Activated CD4-positive, alpha-beta memory T cell treated with anti-CD3 and anti-CD28 coated beads, Interleukin-2, amount 10 ng/mL, durations not matched to agents 7 days and 5 days (primary cell): ENCODE results near the gene SFTA2. TPM values are rescaled to one million over a fixed set of nuclear protein-coding genes. Genes with fewer than 3 reads are reported as not detected.
A peak's percentile ranks its signal among the peaks of the same experiment; 100 is the strongest.

Experiments
- CTCF ChIA-PET: fragments of 350-600 bp; sonication (Branson Sonifier 250); formaldehyde crosslinking; loops from one replicate; lab custom pipeline; 2021; ENCODE audit warnings: antibody characterized with exemption, inconsistent platforms; lab: Charles Lee
- POLR2A ChIA-PET: fragments of 350-600 bp; sonication (Branson Sonifier 250); formaldehyde crosslinking; loops from one replicate; lab custom pipeline; 2021; ENCODE audit warnings: antibody characterized with exemption; lab: Charles Lee
- DNase-seq: peaks from one replicate; pipeline ENCODE4 v3.0.0-alpha.2; 2020
- H3K27ac Mint-ChIP-seq: one replicate; pipeline ENCODE4 v1.8.0; 2021; ENCODE audit warnings: mild to moderate bottlenecking, mixed read lengths
- H3K27me3 Mint-ChIP-seq: one replicate; pipeline ENCODE4 v1.8.0; 2021; ENCODE audit warnings: mixed read lengths
- H3K36me3 Mint-ChIP-seq: one replicate; pipeline ENCODE4 v1.8.0; 2021; ENCODE audit warnings: low read depth, mixed read lengths
- H3K4me1 Mint-ChIP-seq: one replicate; pipeline ENCODE4 v1.8.0; 2021; ENCODE audit warnings: mixed read lengths
- H3K4me3 Mint-ChIP-seq: one replicate; pipeline ENCODE4 v1.8.0; 2021; ENCODE audit warnings: mild to moderate bottlenecking, mixed read lengths
- H3K9me3 Mint-ChIP-seq: one replicate; pipeline ENCODE4 v1.8.0; 2021; ENCODE audit warnings: mixed read lengths
- total RNA-seq, 2 experiments: library from RNA; stranded (reverse); gene quantifications; one replicate each; pipeline ENCODE4 v1.2.3, GENCODE V29; 2021

SFTA2 gene
- total RNA-seq, 2 experiments from 2014 or later: not detected

- Mint-ChIP-seq H3K9me3 (no peaks in the 10 kb centered on the region), H3K4me3 (no peak overlapping the region), H3K36me3 (no peaks in the 10 kb centered on the region), H3K4me1 (no peaks in the 10 kb centered on the region), H3K27me3 (peaks cover 9% of the 10 kb centered on the region), H3K27ac (no peak overlapping the region)
- CTCF ChIA-PET: no interaction called here
- DNase-seq: no peak
- POLR2A ChIA-PET: no interaction called here
Measured at GRCh38 chr6:30891450-30891723, 40.6 kb downstream of the SFTA2 start.

DNA sequence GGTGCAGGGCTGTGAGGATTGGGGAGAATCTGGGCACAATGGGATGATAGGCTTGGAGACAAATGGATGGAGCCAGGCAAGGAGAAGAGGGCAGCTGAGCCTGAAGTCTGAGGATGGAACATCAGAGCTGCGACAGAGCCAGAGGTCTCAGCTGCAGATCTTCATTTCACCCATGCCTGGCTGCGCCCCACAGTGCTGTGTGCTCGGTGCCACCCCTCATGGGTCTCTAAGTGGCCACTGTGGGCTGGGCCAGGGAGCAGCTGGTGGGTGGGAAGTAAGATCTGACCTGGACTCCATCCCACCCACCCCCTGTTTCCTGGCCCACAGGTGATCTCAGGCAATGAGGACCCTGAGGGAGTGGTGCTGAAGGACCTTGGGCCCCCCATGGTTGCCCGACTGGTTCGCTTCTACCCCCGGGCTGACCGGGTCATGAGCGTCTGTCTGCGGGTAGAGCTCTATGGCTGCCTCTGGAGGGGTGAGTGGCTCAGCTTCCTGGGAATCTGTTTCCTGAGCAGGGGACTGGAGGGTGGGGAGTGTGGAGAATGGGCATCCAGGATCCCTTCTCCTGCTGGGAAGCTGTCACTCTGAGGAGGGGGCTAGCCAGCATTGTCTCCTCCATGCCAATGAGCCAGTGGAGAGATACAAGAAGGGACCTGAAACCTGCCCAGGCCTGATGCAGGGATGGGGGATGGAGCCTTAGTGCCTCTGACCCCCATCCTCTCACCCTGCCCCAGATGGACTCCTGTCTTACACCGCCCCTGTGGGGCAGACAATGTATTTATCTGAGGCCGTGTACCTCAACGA, 41.1 kb downstream of the SFTA2 start:
- H3K4me1 Mint-ChIP-seq: peaks cover 3% of the 10 kb centered on the region
- ChIA-PET POLR2A (interaction anchor here (1.3 kb wide), 1 partner anchor 24 kb away, joined by 3 read pairs; no protein-coding TSS in a partner anchor), CTCF (no interaction called here)

DNA sequence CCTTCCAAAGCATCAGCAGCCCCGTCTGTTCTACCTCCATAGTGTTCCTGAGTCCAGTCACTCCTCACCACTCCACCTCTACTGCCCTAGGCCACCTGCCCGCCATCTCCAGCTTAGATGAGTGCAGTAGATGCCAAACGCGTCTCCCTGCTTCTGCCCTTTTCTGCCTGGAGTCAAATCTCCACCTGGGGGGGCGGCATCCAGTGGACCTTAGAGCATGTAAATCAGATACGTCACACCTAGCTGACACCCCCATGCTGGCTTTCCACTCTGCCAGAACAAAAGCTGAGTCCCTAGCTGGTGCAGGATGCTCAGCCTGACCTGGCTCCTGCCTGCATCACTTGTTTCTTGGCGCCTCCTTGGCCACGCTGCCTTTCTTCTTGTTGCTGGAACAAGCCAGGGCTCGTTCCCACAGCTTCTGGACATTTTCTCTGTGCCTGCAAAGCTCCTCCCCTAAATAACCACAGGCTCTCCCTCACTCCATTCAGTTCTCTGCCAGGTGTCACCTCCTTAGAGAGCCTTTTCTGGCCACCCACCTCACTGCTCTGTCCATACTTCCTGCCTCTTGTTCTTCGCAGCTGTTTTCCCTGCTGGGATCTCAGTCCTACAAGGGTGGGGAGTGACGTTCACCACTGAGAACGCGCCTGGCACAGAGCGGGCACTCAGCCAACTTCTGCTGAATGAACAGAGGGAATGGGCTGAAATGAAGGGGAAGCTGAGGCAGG, 41.9 kb downstream of the SFTA2 start:
- peaks cover 19% of the 10 kb centered on the region for H3K27me3 Mint-ChIP-seq
- H3K4me3 Mint-ChIP-seq: no peak overlapping the region
- POLR2A ChIA-PET: interaction anchor here (1.3 kb wide), 1 partner anchor 25 kb away, joined by 3 read pairs; no protein-coding TSS in a partner anchor
- no peaks in the 10 kb centered on the region for H3K9me3 Mint-ChIP-seq
- DNase-seq: no peak
- H3K4me1 Mint-ChIP-seq: peaks cover 10% of the 10 kb centered on the region
- no peak overlapping the region for H3K27ac Mint-ChIP-seq
- CTCF ChIA-PET: interaction anchor here (0.9 to 1.3 kb wide), 2 partner anchors 16 to 197 kb away, joined by 3 read pairs; no protein-coding TSS in a partner anchor
- no peaks in the 10 kb centered on the region for H3K36me3 Mint-ChIP-seq

More for the DNA sequence above, 41.1 kb downstream of the SFTA2 start:
- H3K36me3 Mint-ChIP-seq: no peaks in the 10 kb centered on the region
- DNase-seq: no peak
- H3K9me3 Mint-ChIP-seq: no peaks in the 10 kb centered on the region
- H3K4me3 Mint-ChIP-seq: no peak overlapping the region
- H3K27ac Mint-ChIP-seq: no peak overlapping the region
- H3K27me3 Mint-ChIP-seq: peaks cover 13% of the 10 kb centered on the region

DNA sequence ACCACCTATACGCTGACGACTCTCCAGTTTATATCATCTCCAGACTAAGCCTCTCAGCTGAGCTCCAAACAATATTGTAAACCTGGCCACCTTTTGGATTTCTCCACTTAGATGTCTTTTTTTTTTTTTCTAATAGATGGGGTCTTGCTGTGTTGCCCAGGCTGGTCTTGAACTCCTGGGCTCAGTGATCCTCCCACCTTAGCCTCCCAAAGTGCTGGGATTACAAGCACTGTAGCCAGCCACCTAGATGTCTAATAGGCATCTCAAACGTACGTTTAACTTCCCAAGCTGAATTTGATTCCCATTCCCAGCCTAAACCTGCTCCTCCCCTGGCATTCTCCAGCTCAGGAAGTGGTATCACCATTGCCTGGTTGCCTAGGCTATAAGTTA, 42.5 kb downstream of the SFTA2 start:
- Mint-ChIP-seq H3K36me3 (no peaks in the 10 kb centered on the region), H3K27ac (no peak overlapping the region), H3K27me3 (peaks cover 19% of the 10 kb centered on the region), H3K4me3 (no peak overlapping the region), H3K4me1 (peaks cover 10% of the 10 kb centered on the region), H3K9me3 (no peaks in the 10 kb centered on the region)
- POLR2A ChIA-PET: interaction anchor here (0.6 to 1.3 kb wide), 2 partner anchors 26 to 37 kb away, joined by 3 to 4 read pairs; no protein-coding TSS in a partner anchor
- DNase-seq: no peak
- CTCF ChIA-PET: interaction anchor here (0.9 to 1.3 kb wide), 2 partner anchors 17 to 198 kb away, joined by 3 read pairs; no protein-coding TSS in a partner anchor

- ChIA-PET CTCF (interaction anchor here (1.3 kb wide), 1 partner anchor 17 kb away, joined by 3 read pairs; no protein-coding TSS in a partner anchor), POLR2A (interaction anchor here (0.6 kb wide), 1 partner anchor 37 kb away, joined by 4 read pairs; no protein-coding TSS in a partner anchor)
- H3K4me1 Mint-ChIP-seq: peaks cover 10% of the 10 kb centered on the region
- no peak overlapping the region for H3K4me3 Mint-ChIP-seq
- H3K36me3 Mint-ChIP-seq: no peaks in the 10 kb centered on the region
- no peaks in the 10 kb centered on the region for H3K9me3 Mint-ChIP-seq
- H3K27ac Mint-ChIP-seq: no peak overlapping the region
- no peak for DNase-seq
- peaks cover 19% of the 10 kb centered on the region for H3K27me3 Mint-ChIP-seq
Measured at GRCh38 chr6:30888816-30889495, 43.0 kb downstream of the SFTA2 start.

- ChIA-PET POLR2A (no interaction called here), CTCF (interaction anchor here (1.3 kb wide), 1 partner anchor 18 kb away, joined by 3 read pairs; no protein-coding TSS in a partner anchor)
- Mint-ChIP-seq H3K4me1 (peaks cover 12% of the 10 kb centered on the region), H3K27ac (no peak overlapping the region), H3K36me3 (no peaks in the 10 kb centered on the region), H3K4me3 (no peak overlapping the region), H3K9me3 (no peaks in the 10 kb centered on the region), H3K27me3 (peaks cover 24% of the 10 kb centered on the region)
- DNase-seq: no peak
Measured at GRCh38 chr6:30887901-30888815, 43.8 kb downstream of the SFTA2 start.

DNA sequence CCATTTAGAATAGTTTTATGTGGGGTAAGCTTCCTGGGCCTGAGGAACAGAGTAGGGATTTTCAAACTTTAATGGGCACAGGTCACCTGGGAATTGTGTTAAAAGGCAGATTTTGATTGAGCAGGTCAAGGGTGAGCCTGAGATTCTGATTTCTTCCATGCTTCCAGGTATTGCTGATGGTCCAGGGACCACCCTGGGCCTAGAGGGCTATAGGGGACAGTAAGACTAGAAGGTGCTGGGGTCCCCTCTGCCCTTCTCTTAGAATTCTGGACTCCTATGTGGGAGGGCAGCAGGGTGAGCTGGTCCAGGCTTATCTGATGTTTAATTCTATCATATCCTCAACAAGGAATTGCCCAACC, 45.1 kb downstream of the SFTA2 start:
- POLR2A ChIA-PET: interaction anchor here (0.6 kb wide), 1 partner anchor 687 kb away, joined by 3 read pairs; no protein-coding TSS in a partner anchor
- CTCF ChIA-PET: no interaction called here
- H3K27ac Mint-ChIP-seq: no peak overlapping the region

GRCh38 chr6:30885999-30886896, 45.7 kb downstream of the SFTA2 start:
- no peaks in the 10 kb centered on the region for H3K9me3 Mint-ChIP-seq
- peaks cover 14% of the 10 kb centered on the region for H3K4me1 Mint-ChIP-seq
- peaks cover 34% of the 10 kb centered on the region for H3K27me3 Mint-ChIP-seq
- H3K27ac Mint-ChIP-seq: no peak overlapping the region
- ChIA-PET POLR2A (interaction anchor here (0.6 kb wide), 1 partner anchor 687 kb away, joined by 3 read pairs; no protein-coding TSS in a partner anchor), CTCF (interaction anchor here (3.7 kb wide), 1 partner anchor 201 kb away, joined by 12 read pairs; no protein-coding TSS in a partner anchor)
- no peaks in the 10 kb centered on the region for H3K36me3 Mint-ChIP-seq
- DNase-seq: no peak
- H3K4me3 Mint-ChIP-seq: peak overlapping the region; percentile 66

More for the DNA sequence above, 45.1 kb downstream of the SFTA2 start:
- Mint-ChIP-seq H3K4me1 (peaks cover 14% of the 10 kb centered on the region), H3K9me3 (no peaks in the 10 kb centered on the region), H3K36me3 (no peaks in the 10 kb centered on the region), H3K4me3 (no peak overlapping the region), H3K27me3 (peaks cover 29% of the 10 kb centered on the region)
- no peak for DNase-seq

DNA sequence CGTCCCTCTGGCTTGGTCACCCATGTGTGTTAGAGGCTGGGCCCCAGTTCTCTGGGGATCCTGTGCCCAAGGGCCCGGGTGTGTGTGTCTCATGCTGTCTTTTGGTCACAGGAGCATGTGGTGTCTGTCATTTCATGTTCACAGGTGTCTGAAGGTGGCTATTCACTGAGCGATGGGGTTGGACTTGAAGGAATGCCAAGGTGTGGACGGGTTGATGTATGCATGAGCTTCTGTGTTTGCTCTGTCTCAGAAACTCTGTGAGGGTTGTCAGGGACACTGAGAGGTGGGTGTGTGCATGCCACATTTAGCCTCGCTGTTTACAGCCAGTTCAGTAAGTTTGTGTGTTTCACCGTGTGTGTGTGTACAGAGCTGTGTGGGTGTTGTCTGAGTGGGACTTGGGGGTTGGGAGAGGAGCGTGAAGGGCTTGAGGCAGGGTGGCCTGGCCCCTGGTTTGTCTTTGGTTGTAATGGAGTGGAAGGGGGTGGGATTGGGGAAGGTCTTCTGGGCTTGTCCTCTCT, 46.4 kb downstream of the SFTA2 start:
- peaks cover 35% of the 10 kb centered on the region for H3K27me3 Mint-ChIP-seq
- H3K4me3 Mint-ChIP-seq: peak overlapping the region; percentile 66
- CTCF ChIA-PET: interaction anchor here (1.7 to 3.7 kb wide), 2 partner anchors 194 to 202 kb away, joined by 6 to 12 read pairs; no protein-coding TSS in a partner anchor
- DNase-seq: no peak
- H3K36me3 Mint-ChIP-seq: no peaks in the 10 kb centered on the region
- H3K9me3 Mint-ChIP-seq: no peaks in the 10 kb centered on the region
- POLR2A ChIA-PET: no interaction called here
- H3K27ac Mint-ChIP-seq: no peak overlapping the region
- peaks cover 14% of the 10 kb centered on the region for H3K4me1 Mint-ChIP-seq

- Mint-ChIP-seq H3K27me3 (peaks cover 35% of the 10 kb centered on the region), H3K36me3 (no peaks in the 10 kb centered on the region), H3K4me1 (peaks cover 14% of the 10 kb centered on the region), H3K4me3 (peak overlapping the region; percentile 66), H3K27ac (no peak overlapping the region), H3K9me3 (no peaks in the 10 kb centered on the region)
- CTCF ChIA-PET: interaction anchor here (1.7 to 3.7 kb wide), 2 partner anchors 194 to 203 kb away, joined by 6 to 12 read pairs; no protein-coding TSS in a partner anchor
- POLR2A ChIA-PET: interaction anchor here (0.7 to 1.3 kb wide), 2 partner anchors 11 to 147 kb away, joined by 3 to 4 read pairs; no protein-coding TSS in a partner anchor
- DNase-seq: no peak
Measured at GRCh38 chr6:30884521-30885480, 47.2 kb downstream of the SFTA2 start.
